ENCODE data around the gene CPN1.

CPN1 gene

DNA sequence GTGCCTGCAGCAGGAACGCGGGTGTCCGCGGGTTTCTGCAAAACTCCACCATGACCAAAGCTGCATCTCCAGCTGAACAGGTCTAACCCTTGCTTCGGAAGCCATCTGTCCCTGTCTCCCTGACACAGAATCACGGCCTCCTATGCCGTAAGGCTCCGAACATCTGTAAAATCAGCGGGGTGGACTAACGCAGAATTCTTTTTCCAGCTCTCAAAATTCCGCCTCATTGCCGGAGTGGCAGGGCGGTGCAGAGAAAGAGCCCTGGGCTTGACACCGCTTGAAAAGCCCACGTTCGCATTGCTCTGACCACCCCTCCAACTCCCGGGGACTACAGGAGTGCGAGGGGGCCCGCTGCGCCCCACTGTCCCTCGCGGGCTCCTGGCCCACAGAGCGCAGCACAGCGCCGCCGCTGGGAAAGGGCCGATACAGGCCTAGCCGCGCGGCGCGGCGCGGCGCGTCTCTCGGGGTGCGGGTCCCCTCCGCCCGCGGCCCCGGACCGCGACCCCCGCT, 72.3 kb downstream of the CPN1 start:
- in situ Hi-C loops (cut with MboI; ENCODE audit: low pct_unique_long_range_greater_than_20kb, low sequenced_read_pairs, unreplicated experiment), result no loop called here
- TF ChIP-seq, protein P1, sequence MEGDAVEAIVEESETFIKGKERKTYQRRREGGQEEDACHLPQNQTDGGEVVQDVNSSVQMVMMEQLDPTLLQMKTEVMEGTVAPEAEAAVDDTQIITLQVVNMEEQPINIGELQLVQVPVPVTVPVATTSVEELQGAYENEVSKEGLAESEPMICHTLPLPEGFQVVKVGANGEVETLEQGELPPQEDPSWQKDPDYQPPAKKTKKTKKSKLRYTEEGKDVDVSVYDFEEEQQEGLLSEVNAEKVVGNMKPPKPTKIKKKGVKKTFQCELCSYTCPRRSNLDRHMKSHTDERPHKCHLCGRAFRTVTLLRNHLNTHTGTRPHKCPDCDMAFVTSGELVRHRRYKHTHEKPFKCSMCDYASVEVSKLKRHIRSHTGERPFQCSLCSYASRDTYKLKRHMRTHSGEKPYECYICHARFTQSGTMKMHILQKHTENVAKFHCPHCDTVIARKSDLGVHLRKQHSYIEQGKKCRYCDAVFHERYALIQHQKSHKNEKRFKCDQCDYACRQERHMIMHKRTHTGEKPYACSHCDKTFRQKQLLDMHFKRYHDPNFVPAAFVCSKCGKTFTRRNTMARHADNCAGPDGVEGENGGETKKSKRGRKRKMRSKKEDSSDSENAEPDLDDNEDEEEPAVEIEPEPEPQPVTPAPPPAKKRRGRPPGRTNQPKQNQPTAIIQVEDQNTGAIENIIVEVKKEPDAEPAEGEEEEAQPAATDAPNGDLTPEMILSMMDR (IDR thresholded peaks at IDR 0.05; ENCODE audit: extremely low read depth, insufficient read depth, missing control alignments), result peak; percentile 73
- no peak for DNase-seq (ENCODE audit: low spot score)

DNA sequence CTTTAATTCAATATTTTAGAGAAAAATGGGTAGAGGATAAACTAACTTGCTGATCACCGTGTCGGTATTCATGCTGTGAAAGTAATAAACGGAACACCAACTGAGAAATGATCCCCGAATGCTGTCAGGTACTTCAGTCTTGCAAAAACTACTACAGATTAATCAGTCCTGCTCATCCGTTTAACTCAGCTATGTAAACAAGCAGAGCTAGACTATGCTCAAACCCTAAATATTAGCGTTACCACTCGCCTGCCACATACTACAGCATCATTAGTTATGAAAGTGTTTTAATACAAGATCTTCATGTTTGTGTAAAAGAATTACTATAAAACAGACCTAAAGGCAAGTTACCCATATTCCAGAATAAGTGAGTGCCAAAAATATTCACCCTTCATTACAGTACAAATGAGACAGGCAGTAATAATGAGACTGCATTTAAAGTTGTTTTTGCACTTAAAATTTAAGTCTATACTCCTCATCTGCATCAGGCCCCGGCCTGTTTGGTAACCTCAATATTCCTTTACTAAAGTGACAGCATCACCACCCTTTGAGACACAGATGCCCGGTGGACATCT, 72.9 kb downstream of the CPN1 start:
- TF ChIP-seq, protein P1 (IDR thresholded peaks at IDR 0.05; ENCODE audit: extremely low read depth, insufficient read depth, missing control alignments), result no peak
- DNase-seq (ENCODE audit: low spot score), result no peak
- in situ Hi-C loops (cut with MboI; ENCODE audit: low pct_unique_long_range_greater_than_20kb, low sequenced_read_pairs, unreplicated experiment), result no loop called here

DNA sequence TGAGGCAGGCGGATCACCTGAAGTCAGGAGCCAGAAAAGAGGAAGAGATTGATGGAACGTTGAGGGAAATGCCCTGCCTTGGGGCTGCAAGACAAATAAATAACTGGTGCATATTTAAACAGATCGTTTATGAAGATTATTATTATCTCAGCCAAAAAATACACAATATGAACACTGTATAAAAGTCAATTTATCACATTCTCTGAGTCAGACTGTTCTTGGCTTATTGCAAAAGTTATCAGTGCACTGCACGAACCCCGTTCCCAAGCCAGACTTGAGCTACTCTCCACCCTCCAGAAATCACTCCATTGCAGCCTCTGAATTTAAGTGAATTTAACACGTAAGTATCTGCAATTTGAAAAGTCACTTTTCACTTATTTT, 73.5 kb downstream of the CPN1 start:
- in situ Hi-C loops (cut with MboI; ENCODE audit: low pct_unique_long_range_greater_than_20kb, low sequenced_read_pairs, unreplicated experiment), result no loop called here
- DNase-seq (ENCODE audit: low spot score), result no peak

DNA sequence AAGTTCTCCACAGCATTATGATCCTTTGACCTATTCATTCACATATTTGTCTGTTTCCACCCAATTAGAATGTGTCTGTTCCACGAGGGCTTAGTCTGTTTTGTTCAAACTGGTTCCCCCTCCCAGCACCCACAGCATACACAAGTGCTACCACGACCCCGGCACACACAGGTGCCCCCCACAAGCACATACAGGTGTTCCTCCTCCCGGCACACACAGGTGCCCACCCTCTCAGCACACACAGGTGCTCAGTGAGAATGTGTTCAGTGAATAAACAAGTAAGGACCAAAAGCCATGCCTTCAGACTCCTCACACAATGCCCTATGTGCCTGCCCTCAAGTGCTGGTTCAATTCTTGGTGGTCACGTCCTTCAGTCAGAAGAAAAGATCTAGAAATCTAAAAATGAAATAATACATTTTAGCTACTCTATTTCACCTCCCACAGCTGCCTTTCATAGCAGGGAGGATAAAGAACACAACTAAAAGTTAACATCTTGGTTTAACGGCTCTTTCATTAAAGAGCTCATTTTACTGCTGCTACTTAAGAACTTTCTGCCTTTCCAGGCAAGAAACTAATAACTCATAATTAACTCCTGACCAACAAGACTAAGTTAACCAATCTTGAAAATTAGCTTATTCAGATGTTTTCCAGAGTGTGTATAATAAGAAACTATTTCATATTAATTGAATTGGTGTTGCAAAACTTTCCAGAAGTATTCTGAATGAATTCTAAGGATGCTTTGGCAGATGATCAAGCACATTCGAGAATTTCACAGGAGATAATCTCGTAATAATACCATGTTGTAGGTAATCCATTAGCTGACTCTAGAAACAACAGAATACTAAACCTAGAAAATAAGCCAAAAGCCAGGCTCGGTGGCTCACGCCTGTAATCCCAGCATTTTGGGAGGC, 74.2 kb downstream of the CPN1 start:
- no peak for DNase-seq (ENCODE audit: low spot score)
- in situ Hi-C loops (cut with MboI; ENCODE audit: low pct_unique_long_range_greater_than_20kb, low sequenced_read_pairs, unreplicated experiment), result no loop called here
- TF ChIP-seq, protein P1 (IDR thresholded peaks at IDR 0.05; ENCODE audit: extremely low read depth, insufficient read depth, missing control alignments), result no peak

More for the DNA sequence above, 73.5 kb downstream of the CPN1 start:
- TF ChIP-seq, protein P1 (IDR thresholded peaks at IDR 0.05; ENCODE audit: extremely low read depth, insufficient read depth, missing control alignments), result no peak

DNA sequence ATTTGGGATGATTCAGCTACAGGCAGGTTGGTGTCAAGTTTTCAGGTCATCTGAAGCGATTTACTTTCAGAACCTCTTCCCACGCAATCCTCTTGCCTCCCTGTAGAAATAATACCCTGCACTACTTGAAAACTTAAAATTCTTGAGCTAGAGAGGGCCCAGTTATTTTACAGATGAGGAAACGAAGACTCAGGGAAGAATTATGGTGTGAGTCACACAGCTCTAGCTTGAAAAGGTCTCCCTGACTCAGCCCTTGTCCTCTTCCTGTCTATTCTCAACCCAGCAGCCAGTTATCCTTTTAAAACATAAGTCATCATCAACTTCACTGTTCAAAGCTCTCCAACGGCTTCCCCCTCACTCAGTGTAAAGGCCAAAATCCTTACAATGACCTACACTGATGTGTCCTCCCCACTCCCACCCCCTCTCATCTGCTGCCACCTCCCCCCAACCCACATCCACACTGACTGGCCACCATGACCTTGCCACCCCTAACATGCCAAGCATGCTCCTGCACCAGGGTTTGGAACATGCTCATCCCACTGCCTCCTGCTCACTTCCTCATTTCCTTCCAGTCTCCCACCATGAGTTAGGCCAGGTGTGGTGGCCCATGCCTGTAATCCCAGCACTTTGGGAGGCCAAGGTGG, 75.3 kb downstream of the CPN1 start:
- TF ChIP-seq, protein P1 (IDR thresholded peaks at IDR 0.05; ENCODE audit: extremely low read depth, insufficient read depth, missing control alignments), result no peak
- in situ Hi-C loops (cut with MboI; ENCODE audit: low pct_unique_long_range_greater_than_20kb, low sequenced_read_pairs, unreplicated experiment), result no loop called here
- peak; percentile 74 for DNase-seq (ENCODE audit: low spot score)

DNA sequence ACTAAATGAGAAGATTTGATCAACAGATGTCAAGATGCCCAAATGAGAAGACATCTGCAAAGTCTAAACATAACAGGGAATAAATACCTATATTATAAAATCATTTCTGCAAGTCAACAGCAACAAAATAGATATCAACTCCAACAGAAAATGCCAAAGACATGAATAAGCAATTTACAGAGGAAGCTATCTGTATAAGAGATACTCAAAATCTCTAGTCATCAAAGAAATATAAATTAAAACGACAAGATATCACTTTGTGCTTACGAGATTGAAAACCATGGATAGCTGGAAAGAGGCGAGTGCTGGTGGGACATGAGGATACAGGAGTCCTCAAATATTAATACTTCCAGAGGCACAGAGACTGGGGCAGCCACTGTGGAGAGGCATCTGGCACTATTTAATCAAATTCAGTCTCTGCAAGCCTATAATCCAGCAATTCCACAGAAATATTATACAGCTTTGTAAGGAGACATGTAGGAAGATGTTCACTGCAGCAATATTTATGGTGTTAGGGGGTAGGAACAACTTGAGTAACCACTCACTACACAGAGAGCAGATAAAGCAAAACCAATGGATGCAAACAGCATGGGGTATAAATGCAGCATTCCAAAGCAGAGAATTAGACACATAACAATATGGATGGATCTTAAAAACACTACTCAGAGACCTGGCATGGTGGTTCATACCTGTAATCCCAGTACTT, 76.7 kb downstream of the CPN1 start:
- in situ Hi-C loops (cut with MboI; ENCODE audit: low pct_unique_long_range_greater_than_20kb, low sequenced_read_pairs, unreplicated experiment), result no loop called here
- TF ChIP-seq, protein P1 (IDR thresholded peaks at IDR 0.05; ENCODE audit: extremely low read depth, insufficient read depth, missing control alignments), result no peak
- DNase-seq (ENCODE audit: low spot score), result no peak

Measured in GM13977 (cell line).